Articular chondrocyte of knee joint (primary cell): Measurements from ENCODE around the gene NUCKS1. TPM values are rescaled to one million over a fixed set of nuclear protein-coding genes. Genes with fewer than 3 reads are reported as not detected.

Experiments
- small RNA-seq: library from RNA; depleted of rRNA; stranded (forward); fragments of <200 nt; gene quantifications from one replicate; pipeline ENCODE3, GENCODE V24; 2012
- total RNA-seq: library from RNA; depleted of rRNA; stranded (reverse); fragments of >200 nt; gene quantifications from 2 replicates; pipeline ENCODE4 v1.2.3, GENCODE V29; 2012

The NUCKS1 gene, protein sequence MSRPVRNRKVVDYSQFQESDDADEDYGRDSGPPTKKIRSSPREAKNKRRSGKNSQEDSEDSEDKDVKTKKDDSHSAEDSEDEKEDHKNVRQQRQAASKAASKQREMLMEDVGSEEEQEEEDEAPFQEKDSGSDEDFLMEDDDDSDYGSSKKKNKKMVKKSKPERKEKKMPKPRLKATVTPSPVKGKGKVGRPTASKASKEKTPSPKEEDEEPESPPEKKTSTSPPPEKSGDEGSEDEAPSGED
- total RNA-seq, result 213 and 236 TPM in 2 replicates

DNA sequence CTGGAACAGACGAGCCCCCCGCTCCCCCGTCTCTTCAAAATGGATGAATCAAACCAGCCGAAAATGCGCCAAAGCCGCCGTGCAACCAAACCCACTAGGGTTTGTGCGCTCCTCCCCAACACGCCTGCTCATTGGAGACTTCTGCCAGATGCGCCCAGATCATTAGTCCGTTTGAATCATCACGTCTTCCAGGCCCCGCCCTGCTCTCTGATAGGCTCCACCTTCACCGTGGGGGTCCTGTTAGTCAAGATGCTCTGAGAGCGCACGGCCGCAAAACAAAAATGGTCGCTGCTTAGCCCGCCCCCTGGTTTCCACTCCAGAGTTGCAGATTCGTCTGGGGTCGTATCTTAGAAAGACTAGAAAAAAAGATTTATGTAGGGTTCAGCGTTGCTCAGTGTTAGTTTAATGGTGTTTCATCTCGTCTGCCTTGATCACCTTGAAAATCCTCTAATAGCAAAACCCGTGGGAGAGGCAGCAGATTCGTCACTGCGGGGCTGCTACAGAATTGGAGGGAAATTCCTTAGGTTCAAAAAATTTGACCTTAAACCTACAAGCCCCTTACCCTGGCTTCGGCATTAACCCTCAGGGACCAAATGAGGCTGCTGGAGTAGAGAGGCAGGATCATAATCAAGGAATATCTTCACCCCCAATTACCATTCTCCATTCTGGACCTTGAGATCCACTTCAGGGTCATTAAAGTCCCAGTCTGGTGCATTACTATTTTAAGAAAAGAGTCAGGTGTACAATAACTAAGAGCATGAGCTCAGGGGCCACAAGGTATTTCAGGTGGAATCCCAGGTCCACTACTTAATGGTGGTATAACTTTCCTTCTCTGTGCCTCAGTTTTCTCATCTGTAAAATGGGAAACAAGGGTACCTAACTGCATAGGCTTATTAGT, at the start of gene NUCKS1:
NUCKS1 (minus strand) TSS at position 45 of the 898 bp plus-strand sequence. CDS start 209 bp downstream, outside the sequence.

GRCh38 chr1:205775015-205775716, 25.2 kb upstream of the NUCKS1 start, which contains the start of gene RAB29:
Gene RAB29, minus strand, starts transcription at chr1:205775482. Its CDS starts 526 bp downstream, at chr1:205774956.

DNA sequence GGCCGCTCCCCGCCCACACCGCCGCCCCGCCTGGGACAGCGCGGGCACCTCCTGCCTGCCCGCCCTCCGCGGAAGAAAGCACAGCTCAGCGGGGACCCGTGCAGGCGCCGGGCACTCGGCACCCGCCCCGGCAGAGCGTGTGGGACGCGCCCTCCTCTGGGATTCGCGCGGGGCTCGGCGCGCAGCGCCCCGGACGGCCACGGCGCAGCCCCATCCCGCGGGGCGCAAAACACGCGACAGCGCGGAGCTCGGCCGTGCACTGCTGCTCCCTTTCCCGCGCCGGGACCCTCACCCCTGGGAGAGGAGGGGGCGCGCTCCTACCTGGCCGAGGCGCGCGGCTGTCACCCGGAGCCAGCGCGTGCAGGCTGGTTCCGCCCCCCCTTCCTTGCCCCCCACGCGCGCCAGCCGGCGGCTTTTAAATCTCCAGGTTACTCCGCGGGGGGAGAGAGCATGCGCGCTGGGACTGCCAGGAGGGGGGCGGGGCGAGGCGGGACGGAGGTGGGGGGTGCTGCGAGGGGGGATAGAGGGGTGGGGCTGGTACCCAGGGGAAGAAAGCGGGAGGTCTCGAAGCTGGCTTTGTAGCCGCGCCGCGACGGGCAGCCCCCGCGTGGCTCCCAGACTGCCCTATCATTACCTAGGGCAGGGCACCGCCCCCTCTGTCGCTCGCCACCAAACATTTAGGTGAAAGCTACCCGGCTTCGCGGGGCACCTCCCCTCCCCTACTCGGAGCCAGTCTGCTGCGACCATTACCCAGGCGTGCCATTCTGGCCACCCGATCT, 69.7 kb downstream of the NUCKS1 start, which contains the start of gene SLC45A3:
SLC45A3 (minus strand) TSS at position 437 of the 779 bp plus-strand sequence. CDS start 15,853 bp downstream, outside the sequence.

Small RNA genes within 50 kb of the gene (small RNA-seq; reads per million reads assigned to genes)
- gene RF00017 (not detected), gene RF00139 (not detected)

Other genes starting within 250 kb of the NUCKS1 start
- 0.76 and 1.7 TPM in 2 replicates for gene CDK18, start 245.5 kb downstream of the NUCKS1 start, total RNA-seq
- gene ELK4, start 118.2 kb downstream of the NUCKS1 start, total RNA-seq, result 37.9 and 41.4 TPM in 2 replicates
- gene SLC45A3, start 69.7 kb downstream of the NUCKS1 start, total RNA-seq, result 0.39 and 0.54 TPM in 2 replicates
- 30.6 and 36.5 TPM in 2 replicates for gene RAB29, start 25.3 kb upstream of the NUCKS1 start, total RNA-seq
- 25.7 and 30.3 TPM in 2 replicates for gene SLC41A1, start 63.0 kb upstream of the NUCKS1 start, total RNA-seq
- 0.11 TPM in 1 of 2 replicates, not detected in the other for gene PM20D1, start 100.0 kb upstream of the NUCKS1 start, total RNA-seq
- gene SLC26A9, start 193.3 kb upstream of the NUCKS1 start, total RNA-seq, result under 0.01 TPM in 1 of 2 replicates, not detected in the other